ENCODE measurements around the gene VPS45.
"Not testable (repeated sequence)": the region's sequence is repeated elsewhere in the genome, so short reads cannot be mapped to it uniquely, and the experiment has no call there.

DNA sequence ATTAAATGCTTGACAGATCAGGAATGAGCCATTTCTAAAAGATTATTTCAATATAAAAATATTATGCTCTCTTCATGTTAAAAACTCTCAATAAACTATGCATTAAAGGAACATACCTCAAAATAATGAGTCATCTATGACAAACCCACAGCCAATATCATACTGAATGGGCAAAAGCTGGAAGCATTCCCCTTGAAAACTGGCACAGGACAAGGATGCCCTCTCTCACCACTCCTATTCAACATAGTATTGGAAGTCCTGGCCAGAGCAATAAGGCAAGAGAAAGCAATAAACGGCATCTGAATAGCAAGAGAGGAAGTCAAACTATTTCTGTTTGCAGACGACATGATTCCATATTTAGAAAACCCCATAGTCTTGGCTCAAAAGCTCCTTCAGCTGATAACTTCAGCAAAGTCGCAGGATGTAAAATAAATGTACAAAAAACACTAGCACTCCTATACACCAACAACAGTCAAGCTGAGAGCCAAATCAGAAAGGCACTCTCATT lies 15.6 kb upstream of the VPS45 start:
- TF ChIP-seq, protein P1, sequence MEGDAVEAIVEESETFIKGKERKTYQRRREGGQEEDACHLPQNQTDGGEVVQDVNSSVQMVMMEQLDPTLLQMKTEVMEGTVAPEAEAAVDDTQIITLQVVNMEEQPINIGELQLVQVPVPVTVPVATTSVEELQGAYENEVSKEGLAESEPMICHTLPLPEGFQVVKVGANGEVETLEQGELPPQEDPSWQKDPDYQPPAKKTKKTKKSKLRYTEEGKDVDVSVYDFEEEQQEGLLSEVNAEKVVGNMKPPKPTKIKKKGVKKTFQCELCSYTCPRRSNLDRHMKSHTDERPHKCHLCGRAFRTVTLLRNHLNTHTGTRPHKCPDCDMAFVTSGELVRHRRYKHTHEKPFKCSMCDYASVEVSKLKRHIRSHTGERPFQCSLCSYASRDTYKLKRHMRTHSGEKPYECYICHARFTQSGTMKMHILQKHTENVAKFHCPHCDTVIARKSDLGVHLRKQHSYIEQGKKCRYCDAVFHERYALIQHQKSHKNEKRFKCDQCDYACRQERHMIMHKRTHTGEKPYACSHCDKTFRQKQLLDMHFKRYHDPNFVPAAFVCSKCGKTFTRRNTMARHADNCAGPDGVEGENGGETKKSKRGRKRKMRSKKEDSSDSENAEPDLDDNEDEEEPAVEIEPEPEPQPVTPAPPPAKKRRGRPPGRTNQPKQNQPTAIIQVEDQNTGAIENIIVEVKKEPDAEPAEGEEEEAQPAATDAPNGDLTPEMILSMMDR (IDR thresholded peaks at IDR 0.05; ENCODE audit: borderline replicate concordance, extremely low read depth, low read length, poor library complexity, severe bottlenecking) = not testable (repeated sequence)
- TF ChIP-seq EZH2 (IDR thresholded peaks at IDR 0.05; ENCODE audit: borderline replicate concordance, low read depth, low read length, severe bottlenecking) = not testable (repeated sequence)
